ENCODE measurements around the gene DNAH14. TPM values are rescaled to one million over a fixed set of nuclear protein-coding genes. Genes with fewer than 3 reads are reported as not detected.

Gene DNAH14
- total and polyA plus RNA-seq, 2 of the 13 experiments (the other 11 are each of a cell fraction or from before 2014, with no cell fraction given): 4.5 to 27.5 TPM

DNA sequence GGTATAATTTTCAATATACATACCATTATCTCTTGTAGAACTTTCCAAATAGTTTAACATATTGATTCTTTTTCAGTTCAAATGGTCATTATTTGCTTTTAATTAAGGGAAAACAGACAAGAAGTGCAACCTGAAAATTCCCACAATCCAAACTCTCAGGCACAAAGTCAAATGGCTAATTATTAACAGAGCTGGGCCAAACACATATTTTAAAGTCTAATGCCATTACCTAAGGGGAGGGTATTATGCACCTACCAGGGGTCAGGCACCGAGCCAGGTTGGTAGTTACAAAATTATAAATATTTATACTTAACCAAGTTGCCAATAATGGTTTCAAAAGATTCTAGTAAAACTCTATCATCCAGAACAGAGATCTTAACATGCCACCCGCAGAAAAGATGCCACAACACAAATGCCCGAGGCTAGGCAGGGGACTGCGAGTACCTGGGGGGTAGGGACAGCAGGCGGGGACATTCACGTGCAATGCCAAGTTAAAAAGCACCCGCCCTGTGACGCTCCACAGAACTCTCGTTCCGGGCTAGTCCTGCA is 483.4 kb downstream of the DNAH14 start (continued):
- TF ChIP-seq, protein P1, sequence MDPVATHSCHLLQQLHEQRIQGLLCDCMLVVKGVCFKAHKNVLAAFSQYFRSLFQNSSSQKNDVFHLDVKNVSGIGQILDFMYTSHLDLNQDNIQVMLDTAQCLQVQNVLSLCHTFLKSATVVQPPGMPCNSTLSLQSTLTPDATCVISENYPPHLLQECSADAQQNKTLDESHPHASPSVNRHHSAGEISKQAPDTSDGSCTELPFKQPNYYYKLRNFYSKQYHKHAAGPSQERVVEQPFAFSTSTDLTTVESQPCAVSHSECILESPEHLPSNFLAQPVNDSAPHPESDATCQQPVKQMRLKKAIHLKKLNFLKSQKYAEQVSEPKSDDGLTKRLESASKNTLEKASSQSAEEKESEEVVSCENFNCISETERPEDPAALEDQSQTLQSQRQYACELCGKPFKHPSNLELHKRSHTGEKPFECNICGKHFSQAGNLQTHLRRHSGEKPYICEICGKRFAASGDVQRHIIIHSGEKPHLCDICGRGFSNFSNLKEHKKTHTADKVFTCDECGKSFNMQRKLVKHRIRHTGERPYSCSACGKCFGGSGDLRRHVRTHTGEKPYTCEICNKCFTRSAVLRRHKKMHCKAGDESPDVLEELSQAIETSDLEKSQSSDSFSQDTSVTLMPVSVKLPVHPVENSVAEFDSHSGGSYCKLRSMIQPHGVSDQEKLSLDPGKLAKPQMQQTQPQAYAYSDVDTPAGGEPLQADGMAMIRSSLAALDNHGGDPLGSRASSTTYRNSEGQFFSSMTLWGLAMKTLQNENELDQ (CRISPR knock-in tag; IDR thresholded peaks at IDR 0.05; ENCODE audit: borderline replicate concordance): no peak
- TF ChIP-seq PRMT3 (CRISPR knock-in tag; IDR thresholded peaks at IDR 0.05; ENCODE audit: borderline replicate concordance, low read depth) (no peak), SRSF1 (optimal IDR thresholded peaks at IDR 0.05; ENCODE audit: low read depth, low read length) (no peak), SP5 (CRISPR knock-in tag; IDR thresholded peaks at IDR 0.05; ENCODE audit: borderline replicate concordance, low read depth) (peak; percentile 32; the same call in 1 of the 2 replicates), DMAP1 (CRISPR knock-in tag; IDR thresholded peaks at IDR 0.05) (no peak), ZNF678 (CRISPR knock-in tag; IDR thresholded peaks at IDR 0.05) (no peak), ZSCAN22 (CRISPR knock-in tag; IDR thresholded peaks at IDR 0.05) (no peak), ZNF10 (CRISPR knock-in tag; IDR thresholded peaks at IDR 0.05; ENCODE audit: borderline replicate concordance, low read depth) (no peak), RBM22 (optimal IDR thresholded peaks at IDR 0.05; ENCODE audit: low read length) (peak; percentile 22), TCF7L2 (IDR thresholded peaks at IDR 0.05; ENCODE audit: low read depth, low read length) (no peak), AHR (CRISPR knock-in tag; IDR thresholded peaks at IDR 0.05) (no peak), XRCC5 (optimal IDR thresholded peaks at IDR 0.05; ENCODE audit: low read length) (no peak), KMT2B (CRISPR knock-in tag; IDR thresholded peaks at IDR 0.05) (no peak)
- TF ChIP-seq, protein P2, sequence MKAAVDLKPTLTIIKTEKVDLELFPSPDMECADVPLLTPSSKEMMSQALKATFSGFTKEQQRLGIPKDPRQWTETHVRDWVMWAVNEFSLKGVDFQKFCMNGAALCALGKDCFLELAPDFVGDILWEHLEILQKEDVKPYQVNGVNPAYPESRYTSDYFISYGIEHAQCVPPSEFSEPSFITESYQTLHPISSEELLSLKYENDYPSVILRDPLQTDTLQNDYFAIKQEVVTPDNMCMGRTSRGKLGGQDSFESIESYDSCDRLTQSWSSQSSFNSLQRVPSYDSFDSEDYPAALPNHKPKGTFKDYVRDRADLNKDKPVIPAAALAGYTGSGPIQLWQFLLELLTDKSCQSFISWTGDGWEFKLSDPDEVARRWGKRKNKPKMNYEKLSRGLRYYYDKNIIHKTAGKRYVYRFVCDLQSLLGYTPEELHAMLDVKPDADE (CRISPR knock-in tag; IDR thresholded peaks at IDR 0.05): no peak
- TF ChIP-seq, protein P3, sequence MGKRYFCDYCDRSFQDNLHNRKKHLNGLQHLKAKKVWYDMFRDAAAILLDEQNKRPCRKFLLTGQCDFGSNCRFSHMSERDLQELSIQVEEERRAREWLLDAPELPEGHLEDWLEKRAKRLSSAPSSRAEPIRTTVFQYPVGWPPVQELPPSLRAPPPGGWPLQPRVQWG (CRISPR knock-in tag; IDR thresholded peaks at IDR 0.05; ENCODE audit: borderline replicate concordance, low read depth): no peak
- TF ChIP-seq, protein P4, sequence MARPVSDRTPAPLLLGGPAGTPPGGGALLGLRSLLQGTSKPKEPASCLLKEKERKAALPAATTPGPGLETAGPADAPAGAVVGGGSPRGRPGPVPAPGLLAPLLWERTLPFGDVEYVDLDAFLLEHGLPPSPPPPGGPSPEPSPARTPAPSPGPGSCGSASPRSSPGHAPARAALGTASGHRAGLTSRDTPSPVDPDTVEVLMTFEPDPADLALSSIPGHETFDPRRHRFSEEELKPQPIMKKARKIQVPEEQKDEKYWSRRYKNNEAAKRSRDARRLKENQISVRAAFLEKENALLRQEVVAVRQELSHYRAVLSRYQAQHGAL (CRISPR knock-in tag; IDR thresholded peaks at IDR 0.05; ENCODE audit: not compliant biosample characterization): no peak
- TF ChIP-seq, protein P5, sequence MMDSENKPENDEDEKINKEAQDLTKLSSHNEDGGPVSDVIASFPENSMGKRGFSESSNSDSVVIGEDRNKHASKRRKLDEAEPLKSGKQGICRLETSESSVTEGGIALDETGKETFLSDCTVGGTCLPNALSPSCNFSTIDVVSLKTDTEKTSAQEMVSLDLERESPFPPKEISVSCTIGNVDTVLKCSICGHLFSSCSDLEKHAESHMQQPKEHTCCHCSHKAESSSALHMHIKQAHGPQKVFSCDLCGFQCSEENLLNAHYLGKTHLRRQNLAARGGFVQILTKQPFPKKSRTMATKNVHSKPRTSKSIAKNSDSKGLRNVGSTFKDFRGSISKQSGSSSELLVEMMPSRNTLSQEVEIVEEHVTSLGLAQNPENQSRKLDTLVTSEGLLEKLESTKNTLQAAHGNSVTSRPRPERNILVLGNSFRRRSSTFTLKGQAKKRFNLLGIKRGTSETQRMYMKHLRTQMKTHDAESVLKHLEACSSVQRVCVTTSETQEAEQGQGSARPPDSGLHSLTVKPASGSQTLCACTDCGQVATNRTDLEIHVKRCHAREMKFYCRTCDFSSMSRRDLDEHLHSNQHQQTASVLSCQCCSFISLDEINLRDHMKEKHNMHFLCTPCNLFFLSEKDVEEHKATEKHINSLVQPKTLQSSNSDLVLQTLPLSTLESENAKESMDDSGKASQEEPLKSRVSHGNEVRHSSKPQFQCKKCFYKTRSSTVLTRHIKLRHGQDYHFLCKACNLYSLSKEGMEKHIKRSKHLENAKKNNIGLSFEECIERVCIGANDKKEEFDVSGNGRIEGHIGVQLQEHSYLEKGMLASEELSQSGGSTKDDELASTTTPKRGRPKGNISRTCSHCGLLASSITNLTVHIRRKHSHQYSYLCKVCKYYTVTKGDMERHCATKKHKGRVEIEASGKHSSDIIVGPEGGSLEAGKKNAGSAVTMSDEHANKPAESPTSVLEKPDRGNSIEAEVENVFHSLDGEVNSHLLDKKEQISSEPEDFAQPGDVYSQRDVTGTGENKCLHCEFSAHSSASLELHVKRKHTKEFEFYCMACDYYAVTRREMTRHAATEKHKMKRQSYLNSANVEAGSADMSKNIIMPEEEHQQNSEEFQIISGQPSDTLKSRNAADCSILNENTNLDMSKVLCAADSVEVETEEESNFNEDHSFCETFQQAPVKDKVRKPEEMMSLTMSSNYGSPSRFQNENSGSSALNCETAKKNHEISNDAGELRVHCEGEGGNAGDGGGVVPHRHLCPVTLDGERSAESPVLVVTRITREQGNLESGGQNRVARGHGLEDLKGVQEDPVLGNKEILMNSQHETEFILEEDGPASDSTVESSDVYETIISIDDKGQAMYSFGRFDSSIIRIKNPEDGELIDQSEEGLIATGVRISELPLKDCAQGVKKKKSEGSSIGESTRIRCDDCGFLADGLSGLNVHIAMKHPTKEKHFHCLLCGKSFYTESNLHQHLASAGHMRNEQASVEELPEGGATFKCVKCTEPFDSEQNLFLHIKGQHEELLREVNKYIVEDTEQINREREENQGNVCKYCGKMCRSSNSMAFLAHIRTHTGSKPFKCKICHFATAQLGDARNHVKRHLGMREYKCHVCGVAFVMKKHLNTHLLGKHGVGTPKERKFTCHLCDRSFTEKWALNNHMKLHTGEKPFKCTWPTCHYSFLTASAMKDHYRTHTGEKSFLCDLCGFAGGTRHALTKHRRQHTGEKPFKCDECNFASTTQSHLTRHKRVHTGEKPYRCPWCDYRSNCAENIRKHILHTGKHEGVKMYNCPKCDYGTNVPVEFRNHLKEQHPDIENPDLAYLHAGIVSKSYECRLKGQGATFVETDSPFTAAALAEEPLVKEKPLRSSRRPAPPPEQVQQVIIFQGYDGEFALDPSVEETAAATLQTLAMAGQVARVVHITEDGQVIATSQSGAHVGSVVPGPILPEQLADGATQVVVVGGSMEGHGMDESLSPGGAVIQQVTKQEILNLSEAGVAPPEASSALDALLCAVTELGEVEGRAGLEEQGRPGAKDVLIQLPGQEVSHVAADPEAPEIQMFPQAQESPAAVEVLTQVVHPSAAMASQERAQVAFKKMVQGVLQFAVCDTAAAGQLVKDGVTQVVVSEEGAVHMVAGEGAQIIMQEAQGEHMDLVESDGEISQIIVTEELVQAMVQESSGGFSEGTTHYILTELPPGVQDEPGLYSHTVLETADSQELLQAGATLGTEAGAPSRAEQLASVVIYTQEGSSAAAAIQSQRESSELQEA (CRISPR knock-in tag; IDR thresholded peaks at IDR 0.05; ENCODE audit: not compliant biosample characterization): no peak
